Endothelial cell of umbilical vein (primary cell): ENCODE measurements around the gene ANKRD13B. TPM values are rescaled to one million over a fixed set of nuclear protein-coding genes. Genes with fewer than 3 reads are reported as not detected.

ENCODE experiments used
- BruUV-seq: library from RNA; stranded (reverse); fragments of 400-500 nt; replicated peaks from 2 replicates; lab custom pipeline; 2021; lab: Mats Ljungman, UMichigan
- CTCF ChIA-PET: fragments of 300-600, 350-600 bp; sonication (Branson Sonifier 250); formaldehyde crosslinking; loops from one replicate; lab custom pipeline; 2021; ENCODE audit warnings: antibody characterized with exemption, inconsistent platforms; lab: Charles Lee
- POLR2A ChIA-PET: fragments of 300-600, 350-600 bp; sonication (Branson Sonifier 250); formaldehyde crosslinking; loops from one replicate; lab custom pipeline; 2021; ENCODE audit warnings: antibody characterized with exemption, inconsistent platforms; lab: Charles Lee
- DNase-seq: peaks from one replicate; pipeline ENCODE4 v3.0.0-alpha.2; 2011; ENCODE audit warnings: low read depth, low spot score
- FAIRE-seq: peaks from 2 replicates; lab custom pipeline; 2011; peaks lifted over from hg19 to GRCh38; lab: Jason Lieb, UNC
- H2AFZ ChIP-seq: 2 replicates; pipeline ENCODE4 v1.6.0; 2012; ENCODE audit warnings: low read depth, low read length, control low read depth, inconsistent platforms
- H3K27ac ChIP-seq: 2 replicates; pipeline ENCODE4 v1.5.1; 2011; ENCODE audit warnings: low read depth, mild to moderate bottlenecking, control low read depth, low read length, moderate library complexity; ENCODE audit not compliant: insufficient read depth
- H3K27me3 ChIP-seq, 2 experiments: 2 replicates each; pipeline versions ENCODE4 v1.6.0 to v1.6.1; 2011; ENCODE audit warnings: low read length in 2 of 2, mixed read lengths in 1 of 2; ENCODE audit not compliant: control insufficient read depth in 2 of 2, insufficient read depth in 2 of 2
- H3K36me3 ChIP-seq, 2 experiments: 2 replicates in 1 of 2; 3 replicates in 1 of 2; pipeline ENCODE4 v1.5.1; 2011; ENCODE audit warnings: low read length in 2 of 2, mild to moderate bottlenecking in 1 of 2, moderate library complexity in 1 of 2; ENCODE audit not compliant: control insufficient read depth in 2 of 2, insufficient read depth in 2 of 2; ENCODE audit errors: extremely low read depth in 1 of 2
- H3K4me1 ChIP-seq: 3 replicates; pipeline ENCODE4 v1.5.1; 2011; ENCODE audit warnings: mild to moderate bottlenecking, low read length; ENCODE audit not compliant: control insufficient read depth, insufficient read depth; ENCODE audit errors: extremely low read depth
- H3K4me2 ChIP-seq: 2 replicates; pipeline ENCODE4 v1.6.1; 2011; ENCODE audit warnings: low read length, control low read depth, mixed read lengths; ENCODE audit not compliant: insufficient read depth
- H3K4me3 ChIP-seq, 3 experiments: fragments of 200-600 bp in 1 of 3; sonication (generic), shearing (Covaris generic) in 1 of 3; replicated peaks in 1 of 3; 2 replicates each; pipeline ENCODE4 v1.5.1; 2011 to 2016; ENCODE audit warnings: control low read depth in 3 of 3, low read length in 3 of 3, mild to moderate bottlenecking in 2 of 3, inconsistent platforms in 1 of 3, low read depth in 1 of 3, moderate library complexity in 1 of 3; ENCODE audit not compliant: insufficient read depth in 1 of 3
- H3K79me2 ChIP-seq: 2 replicates; pipeline ENCODE4 v1.6.0; 2012; ENCODE audit warnings: low read length, inconsistent platforms; ENCODE audit not compliant: control insufficient read depth, insufficient read depth
- H3K9ac ChIP-seq: replicated peaks from 2 replicates; pipeline ENCODE3; 2011; ENCODE audit warnings: low read length, control low read depth; ENCODE audit not compliant: insufficient read depth; ENCODE audit errors: extremely low read depth
- H3K9me1 ChIP-seq: replicated peaks from 3 replicates; pipeline ENCODE4 v1.6.0; 2011; ENCODE audit warnings: mild to moderate bottlenecking, low read length; ENCODE audit not compliant: control insufficient read depth, insufficient read depth; ENCODE audit errors: extremely low read depth
- H3K9me3 ChIP-seq: replicated peaks from 2 replicates; pipeline ENCODE4 v1.5.1; 2012; ENCODE audit warnings: low read length, inconsistent platforms; ENCODE audit not compliant: control insufficient read depth, insufficient read depth
- H4K20me1 ChIP-seq: replicated peaks from 2 replicates; pipeline ENCODE3; 2011; ENCODE audit warnings: mild to moderate bottlenecking, low read length; ENCODE audit not compliant: control insufficient read depth, insufficient read depth; ENCODE audit errors: extremely low read depth
- EZH2 ChIP-seq: IDR thresholded peaks from 2 replicates; pipeline ENCODE4 v1.6.1; 2012; ENCODE audit warnings: borderline replicate concordance, low read depth, mild to moderate bottlenecking, moderate library complexity, low read length, inconsistent platforms; ENCODE audit not compliant: severe bottlenecking
- FOS ChIP-seq: IDR thresholded peaks from 2 replicates; pipeline ENCODE4 v1.6.1; 2011; ENCODE audit warnings: mild to moderate bottlenecking, low read length, moderate library complexity, borderline replicate concordance; ENCODE audit not compliant: insufficient read depth
- GATA2 ChIP-seq: IDR thresholded peaks from 2 replicates; pipeline ENCODE4 v1.7.0; 2011; ENCODE audit warnings: low read depth, mild to moderate bottlenecking, moderate library complexity, mixed read lengths, low read length; ENCODE audit not compliant: insufficient read length, insufficient read depth
- POLR2A ChIP-seq: IDR thresholded peaks from 2 replicates; pipeline ENCODE4 v1.6.1; 2012; ENCODE audit warnings: low read depth, mild to moderate bottlenecking, control low read depth, low read length
- dilution Hi-C: fragments of 300-500 bp; cut with MboI; formaldehyde crosslinking; loops from one replicate; pipeline ENCODE4 v1.15.0; 2019; ENCODE audit warnings: low sequenced_read_pairs; ENCODE audit not compliant: extremely low pct_ligation_motif_present
- intact Hi-C: fragments of 100-400 bp; cut with micrococcal nuclease; formaldehyde crosslinking; loops from one replicate; pipeline ENCODE4 v1.10.0; 2022
- polyA plus RNA-seq, 4 experiments: library from polyadenylated mRNA; depleted of rRNA in 3 of 4; stranded (reverse) in 3 of 4; unstranded in 1 of 4; fragments of >200 nt; gene quantifications; 2 replicates each; pipeline versions ENCODE4 v1.2.1 to v1.2.3, GENCODE V29; 2011 to 2012; ENCODE audit warnings: missing spikeins in 1 of 4
- total RNA-seq: library from RNA; stranded (reverse); gene quantifications from 2 replicates; pipeline ENCODE4 v1.2.3, GENCODE V29; 2021
- TF ChIP-seq, protein P1 (sequence below), 2 donors: IDR thresholded peaks; 1 replicate in 1 of 2; 2 replicates in 1 of 2; pipeline ENCODE4 v1.5.1; 2011; ENCODE audit warnings: low read length in 2 of 2, mild to moderate bottlenecking in 2 of 2, moderate library complexity in 2 of 2, control low read depth in 1 of 2, inconsistent platforms in 1 of 2, low read depth in 1 of 2; ENCODE audit not compliant: insufficient read depth in 1 of 2; ENCODE audit errors: extremely low read depth in 1 of 2

ANKRD13B gene
- total and polyA plus RNA-seq, 2 donors (not counting 3 experiments of a cell fraction or from before 2014, with no cell fraction given): 21.1 to 23.2 TPM

GRCh38 chr17:29561554-29562517 lies 31.1 kb upstream of the ANKRD13B start:
- H3K36me3 ChIP-seq: no peaks in the 10 kb centered on the region
- H3K9me1 ChIP-seq: no peaks in the 10 kb centered on the region
- intact Hi-C loops: no loop called here
- DNase-seq (no peak), FAIRE-seq (no peak)
- CTCF ChIA-PET: interaction anchor here (1.0 to 1.3 kb wide), 3 partner anchors 25 to 192 kb away, joined by 3 to 4 read pairs (median 3); no protein-coding TSS in a partner anchor
- no peak overlapping the region for H2AFZ ChIP-seq
- no peak overlapping the region for H3K9ac ChIP-seq
- H3K79me2 ChIP-seq: no peaks in the 10 kb centered on the region
- no peaks in the 10 kb centered on the region for H3K9me3 ChIP-seq
- H3K4me2 ChIP-seq: no peak overlapping the region
- peaks cover 8% of the 10 kb centered on the region for H3K4me1 ChIP-seq
- no peaks in the 10 kb centered on the region for H3K27me3 ChIP-seq
- no peaks in the 10 kb centered on the region for H4K20me1 ChIP-seq
- no peak overlapping the region for H3K27ac ChIP-seq
- POLR2A ChIA-PET: no interaction called here
- dilution Hi-C loops: no loop called here
- TF ChIP-seq EZH2 (no peak), POLR2A (no peak), GATA2 (no peak), FOS (no peak)
- TF ChIP-seq, protein P1, sequence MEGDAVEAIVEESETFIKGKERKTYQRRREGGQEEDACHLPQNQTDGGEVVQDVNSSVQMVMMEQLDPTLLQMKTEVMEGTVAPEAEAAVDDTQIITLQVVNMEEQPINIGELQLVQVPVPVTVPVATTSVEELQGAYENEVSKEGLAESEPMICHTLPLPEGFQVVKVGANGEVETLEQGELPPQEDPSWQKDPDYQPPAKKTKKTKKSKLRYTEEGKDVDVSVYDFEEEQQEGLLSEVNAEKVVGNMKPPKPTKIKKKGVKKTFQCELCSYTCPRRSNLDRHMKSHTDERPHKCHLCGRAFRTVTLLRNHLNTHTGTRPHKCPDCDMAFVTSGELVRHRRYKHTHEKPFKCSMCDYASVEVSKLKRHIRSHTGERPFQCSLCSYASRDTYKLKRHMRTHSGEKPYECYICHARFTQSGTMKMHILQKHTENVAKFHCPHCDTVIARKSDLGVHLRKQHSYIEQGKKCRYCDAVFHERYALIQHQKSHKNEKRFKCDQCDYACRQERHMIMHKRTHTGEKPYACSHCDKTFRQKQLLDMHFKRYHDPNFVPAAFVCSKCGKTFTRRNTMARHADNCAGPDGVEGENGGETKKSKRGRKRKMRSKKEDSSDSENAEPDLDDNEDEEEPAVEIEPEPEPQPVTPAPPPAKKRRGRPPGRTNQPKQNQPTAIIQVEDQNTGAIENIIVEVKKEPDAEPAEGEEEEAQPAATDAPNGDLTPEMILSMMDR (IDR thresholded peaks at IDR 0.05; ENCODE audit: extremely low read depth in 1 of 2, insufficient read depth in 1 of 2, low read depth in 1 of 2, low read length in 2 of 2): no peak
- no peak overlapping the region for H3K4me3 ChIP-seq
- BruUV-seq: no TSS peak
